Kidney (tissue), 14 donors: ENCODE data around the gene CHAF1A. TPM values are rescaled to one million over a fixed set of nuclear protein-coding genes. Genes with fewer than 3 reads are reported as not detected.

ENCODE experiments used
- DNase-seq, 5 donors: peaks; one replicate each; pipeline ENCODE4 v3.0.0-alpha.2; 2013 to 2020
- FAIRE-seq: peaks from 2 replicates; lab custom pipeline; 2012; peaks lifted over from hg19 to GRCh38; lab: Jason Lieb, UNC
- H3K27ac ChIP-seq, 2 donors: one replicate each; pipeline ENCODE4 v1.7.0; 2013; ENCODE audit warnings: low read depth in 2 of 2, low read length in 2 of 2, inconsistent platforms in 1 of 2
- H3K27me3 ChIP-seq: one replicate; pipeline ENCODE4 v1.7.1; 2013; ENCODE audit warnings: low read length, inconsistent platforms; ENCODE audit not compliant: control insufficient read depth, insufficient read depth
- H3K36me3 ChIP-seq, 3 donors: one replicate each; pipeline versions ENCODE4 v1.7.0 to v1.7.1; 2013; ENCODE audit warnings: low read length in 3 of 3, control low read depth in 1 of 3, inconsistent platforms in 1 of 3; ENCODE audit not compliant: insufficient read depth in 3 of 3, control insufficient read depth in 2 of 3
- H3K4me1 ChIP-seq, 3 donors: one replicate each; pipeline versions ENCODE4 v1.7.0 to v1.7.1; 2013; ENCODE audit warnings: low read length in 3 of 3, inconsistent platforms in 1 of 3, low read depth in 1 of 3; ENCODE audit not compliant: control insufficient read depth in 2 of 3, insufficient read depth in 2 of 3
- H3K4me3 ChIP-seq, 3 donors: one replicate each; pipeline versions ENCODE4 v1.7.0 to v1.8.1; 2013; ENCODE audit warnings: low read length in 3 of 3, control low read depth in 1 of 3, inconsistent platforms in 1 of 3
- H3K9ac ChIP-seq, 3 donors: one replicate each; pipeline versions ENCODE4 v1.7.0 to v1.7.1; 2013; ENCODE audit warnings: low read length in 3 of 3, control low read depth in 1 of 3, inconsistent platforms in 1 of 3
- H3K9me3 ChIP-seq, 3 donors: one replicate each; pipeline versions ENCODE4 v1.7.0 to v1.7.1; 2013; ENCODE audit warnings: low read length in 3 of 3, control low read depth in 1 of 3, inconsistent platforms in 1 of 3; ENCODE audit not compliant: control insufficient read depth in 2 of 3, insufficient read depth in 1 of 3
- CTCF ChIP-seq: IDR thresholded peaks from 3 replicates; pipeline ENCODE4 v1.5.1; 2012; ENCODE audit warnings: mild to moderate bottlenecking, moderate library complexity, borderline replicate concordance; ENCODE audit not compliant: insufficient read depth; ENCODE audit errors: extremely low read depth
- intact Hi-C: fragments of 100-400 bp; cut with DNase I; formaldehyde crosslinking; loops from one replicate; pipeline ENCODE4 v1.11.1; 2022
- polyA plus RNA-seq: library from polyadenylated mRNA; stranded (reverse); fragments of 350-450 nt; fragmentation: Illumina TruSeq; extraction: RNeasy Lipid Tissue Mini Kit (QIAGEN cat#74804); gene quantifications from one replicate; pipeline ENCODE4 v1.2.3, GENCODE V29; 2014; ENCODE audit warnings: low read depth, low replicate concordance; ENCODE audit not compliant: insufficient read depth
- total RNA-seq: library from RNA; stranded (reverse); fragmentation: NEBNext Ultra II Directional; extraction: Animal tissue kit (Norgen Biotek cat#: 25700); gene quantifications from one replicate; pipeline ENCODE4 v1.2.1, GENCODE V29; 2021
- donor health status: control.
- donor health status: control.
- donor health status: control.
- donor health status: control.
- donor health status: control.
- donor health status: DM: yes; HTN: yes; CAD: no.
- donor health status: Normal renal cell carcinoma (clear cell type).

The CHAF1A gene
- total and polyA plus RNA-seq, 2 donors from 2014 or later = 2.7 to 10.0 TPM

- Histone ChIP-seq H3K4me3 (no peak overlapping the region), H3K27me3 (no peaks in the 10 kb centered on the region), H3K9me3 (no peaks in the 10 kb centered on the region), H3K4me1 (no peaks in the 10 kb centered on the region), H3K9ac (no peak overlapping the region), H3K36me3 (peaks cover 0 to 2% (median 0%) of the 10 kb centered on the region in 3 donors), H3K27ac (no peak overlapping the region)
- intact Hi-C loops = no loop called here
- DNase-seq (no peak), FAIRE-seq (no peak)
- TF ChIP-seq CTCF = no peak
Observed at GRCh38 chr19:4428326-4428975, 26.0 kb downstream of the CHAF1A start.

GRCh38 chr19:4429256-4429655 is 26.8 kb downstream of the CHAF1A start:
- Histone ChIP-seq H3K36me3 (peaks cover 0 to 2% (median 0%) of the 10 kb centered on the region in 3 donors), H3K4me1 (no peaks in the 10 kb centered on the region), H3K4me3 (no peak overlapping the region), H3K27me3 (no peaks in the 10 kb centered on the region), H3K9ac (no peak overlapping the region), H3K9me3 (no peaks in the 10 kb centered on the region), H3K27ac (no peak overlapping the region)
- FAIRE-seq (no peak), DNase-seq (no peak)
- no peak for TF ChIP-seq CTCF
- intact Hi-C loops = no loop called here

GRCh38 chr19:4429771-4430171 is 27.3 kb downstream of the CHAF1A start:
- H3K9me3 ChIP-seq = no peaks in the 10 kb centered on the region
- FAIRE-seq (no peak), DNase-seq (peak in 4 of 5 donors; percentile 77 to 87 (median 84))
- no peak overlapping the region for H3K27ac ChIP-seq
- intact Hi-C loops = no loop called here
- no peaks in the 10 kb centered on the region for H3K4me1 ChIP-seq
- TF ChIP-seq CTCF = no peak
- H3K9ac ChIP-seq = no peak overlapping the region
- peaks cover 0 to 2% (median 0%) of the 10 kb centered on the region in 3 donors for H3K36me3 ChIP-seq
- no peaks in the 10 kb centered on the region for H3K27me3 ChIP-seq
- H3K4me3 ChIP-seq = no peak overlapping the region
